Esophagus muscularis mucosa (tissue), 4 donors: Measurements from ENCODE around the gene GFPT1.

Experiments
- CTCF ChIP-seq, 3 experiments: fragments of 200-600 bp in 2 of 3; fragments of 450-650 bp in 1 of 3; sonication (generic) in 2 of 3; IDR thresholded peaks; one replicate each; pipeline ENCODE4 v1.5.1; 2017 to 2019; ENCODE audit warnings: antibody characterized with exemption in 3 of 3, mild to moderate bottlenecking in 2 of 3, moderate library complexity in 1 of 3
- EP300 ChIP-seq: sonication (generic); formaldehyde crosslinking; IDR thresholded peaks from one replicate; pipeline ENCODE4 v1.6.1; 2017; ENCODE audit warnings: antibody characterized with exemption
- POLR2A ChIP-seq: fragments of 450-650 bp; IDR thresholded peaks from one replicate; pipeline ENCODE4 v1.6.1; 2017; ENCODE audit warnings: antibody characterized with exemption, moderate library complexity, mild to moderate bottlenecking, low read depth
- POLR2AphosphoS5 ChIP-seq, 2 donors: sonication (generic); formaldehyde crosslinking; IDR thresholded peaks; one replicate each; pipeline ENCODE4 v1.6.1; 2017; ENCODE audit warnings: antibody characterized with exemption in 2 of 2

DNA sequence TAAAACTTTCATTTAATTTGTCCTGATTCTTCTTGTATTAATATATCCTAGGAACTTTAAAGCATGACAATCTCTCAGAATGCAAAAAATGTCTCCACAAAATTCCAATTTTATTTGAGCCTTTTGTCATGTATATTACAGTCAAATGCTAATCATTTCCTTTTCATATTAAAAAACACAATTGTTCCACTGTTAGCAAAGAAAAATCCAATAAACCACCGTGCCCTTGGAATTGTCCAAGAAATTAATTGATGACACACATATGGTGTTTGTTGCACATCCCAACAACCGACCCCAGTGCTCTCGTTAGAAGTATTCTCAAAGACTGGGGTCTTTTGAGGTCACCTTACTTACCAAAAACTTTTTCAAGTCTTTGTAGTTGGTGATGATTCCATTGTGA lies 28.1 kb downstream of the GFPT1 start:
- TF ChIP-seq POLR2A (no peak), POLR2AphosphoS5 (IDR thresholded peaks at IDR 0.05) (no peak), CTCF (IDR thresholded peaks at IDR 0.05) (no peak), EP300 (no peak)
